PC-9 (cell line): Measurements from ENCODE around the gene KCNIP1. TPM values are rescaled to one million over a fixed set of nuclear protein-coding genes. Genes with fewer than 3 reads are reported as not detected.

Experiments used
- BruUV-seq: library from RNA; stranded (reverse); fragments of 400-500 nt; replicated peaks from 2 replicates; lab custom pipeline; 2021; lab: Mats Ljungman, UMichigan
- CTCF ChIA-PET: fragments of 300-600 bp; sonication (Branson Sonifier 250); formaldehyde crosslinking; loops from one replicate; lab custom pipeline; 2022; ENCODE audit warnings: antibody characterized with exemption; lab: Charles Lee
- POLR2A ChIA-PET: fragments of 300-600 bp; sonication (Branson Sonifier 250); formaldehyde crosslinking; loops from one replicate; lab custom pipeline; 2022; ENCODE audit warnings: antibody characterized with exemption; ENCODE audit not compliant: unreplicated experiment; lab: Charles Lee
- DNase-seq, 2 experiments: peaks; one replicate each; pipeline versions ENCODE4 v3.0.0 to v3.0.0-alpha.2; 2015 to 2022; ENCODE audit warnings: mixed read lengths in 1 of 2
- H2AFZ ChIP-seq: fragments of 200-600 bp; sonication (generic); 2 replicates; pipeline ENCODE4 v1.8.1; 2017; ENCODE audit warnings: antibody characterized with exemption
- H3F3A ChIP-seq: fragments of 200-600 bp; sonication (generic); 2 replicates; pipeline ENCODE4 v1.8.1; 2017; ENCODE audit warnings: antibody characterized with exemption, mild to moderate bottlenecking, low read depth; ENCODE audit not compliant: insufficient read depth
- H3K27ac ChIP-seq: fragments of 200-600 bp; sonication (generic); 2 replicates; pipeline ENCODE4 v1.6.1; 2016; ENCODE audit warnings: mixed run types
- H3K27me3 ChIP-seq: fragments of 200-600 bp; sonication (generic); 2 replicates; pipeline ENCODE4 v1.6.1; 2016; ENCODE audit warnings: low read depth, mixed run types; ENCODE audit not compliant: insufficient read depth
- H3K36me3 ChIP-seq: fragments of 200-600 bp; sonication (generic); 2 replicates; pipeline ENCODE4 v1.6.1; 2016; ENCODE audit warnings: low read depth, mixed run types
- H3K4me1 ChIP-seq: fragments of 200-600 bp; sonication (generic); replicated peaks from 2 replicates; pipeline ENCODE4 v1.6.1; 2016; ENCODE audit warnings: mixed run types; ENCODE audit not compliant: insufficient read depth
- H3K4me2 ChIP-seq: fragments of 200-600 bp; sonication (generic); 2 replicates; pipeline ENCODE4 v1.6.1; 2017; ENCODE audit warnings: mixed run types
- H3K4me3 ChIP-seq: fragments of 200-600 bp; sonication (generic); 2 replicates; pipeline ENCODE4 v1.6.1; 2016; ENCODE audit warnings: mixed run types
- H3K79me2 ChIP-seq: fragments of 200-600 bp; sonication (generic); 2 replicates; pipeline ENCODE4 v1.6.1; 2017; ENCODE audit warnings: low read depth, mixed run types
- H3K9me2 ChIP-seq: fragments of 200-600 bp; sonication (generic); 2 replicates; pipeline ENCODE4 v1.8.1; 2017; ENCODE audit warnings: mild to moderate bottlenecking; ENCODE audit not compliant: insufficient read depth
- H3K9me3 ChIP-seq: fragments of 200-600 bp; sonication (generic); 2 replicates; pipeline ENCODE4 v1.8.1; 2016; ENCODE audit warnings: low read depth; ENCODE audit not compliant: insufficient read depth
- H4K20me1 ChIP-seq: fragments of 200-600 bp; sonication (generic); 2 replicates; pipeline ENCODE4 v1.8.1; 2017; ENCODE audit not compliant: insufficient read depth
- EZH2 ChIP-seq: fragments of 200-600 bp; sonication (generic); IDR thresholded peaks from 2 replicates; pipeline ENCODE4 v1.8.0; 2017; ENCODE audit warnings: antibody characterized with exemption, low read depth
- intact Hi-C: fragments of 100-400 bp; cut with micrococcal nuclease; formaldehyde crosslinking; loops from one replicate; pipeline ENCODE4 v1.10.0; 2022; ENCODE audit not compliant: unreplicated experiment
- total RNA-seq: library from RNA; stranded (reverse); gene quantifications from 2 replicates; pipeline ENCODE4 v1.2.3, GENCODE V29; 2021
- TF ChIP-seq, protein P1 (sequence below): fragments of 200-600 bp; sonication (generic); conservative IDR thresholded peaks from 2 replicates; pipeline ENCODE4 v1.6.1; 2017; ENCODE audit warnings: mixed run types, antibody characterized with exemption, mild to moderate bottlenecking, moderate library complexity

Gene KCNIP1
- total RNA-seq, 1 experiment from 2014 or later, result not detected

GRCh38 chr5:170589643-170590042 is 85.8 kb downstream of the KCNIP1 start:
- H3K36me3 ChIP-seq, result no peaks in the 10 kb centered on the region
- BruUV-seq, result no TSS peak
- H3K9me3 ChIP-seq, result no peaks in the 10 kb centered on the region
- H3K27ac ChIP-seq, result no peak overlapping the region
- H2AFZ ChIP-seq, result no peak overlapping the region
- no peaks in the 10 kb centered on the region for H3K79me2 ChIP-seq
- no peaks in the 10 kb centered on the region for H3K4me1 ChIP-seq
- intact Hi-C loops, result loop anchor here (5.0 kb wide), 1 partner anchor 1852 kb away; no protein-coding TSS in a partner anchor
- DNase-seq, result no peak
- ChIA-PET POLR2A (no interaction called here), CTCF (no interaction called here)
- no peaks in the 10 kb centered on the region for H3F3A ChIP-seq
- H3K4me2 ChIP-seq, result no peak overlapping the region
- H3K9me2 ChIP-seq, result no peaks in the 10 kb centered on the region
- TF ChIP-seq, protein P1, sequence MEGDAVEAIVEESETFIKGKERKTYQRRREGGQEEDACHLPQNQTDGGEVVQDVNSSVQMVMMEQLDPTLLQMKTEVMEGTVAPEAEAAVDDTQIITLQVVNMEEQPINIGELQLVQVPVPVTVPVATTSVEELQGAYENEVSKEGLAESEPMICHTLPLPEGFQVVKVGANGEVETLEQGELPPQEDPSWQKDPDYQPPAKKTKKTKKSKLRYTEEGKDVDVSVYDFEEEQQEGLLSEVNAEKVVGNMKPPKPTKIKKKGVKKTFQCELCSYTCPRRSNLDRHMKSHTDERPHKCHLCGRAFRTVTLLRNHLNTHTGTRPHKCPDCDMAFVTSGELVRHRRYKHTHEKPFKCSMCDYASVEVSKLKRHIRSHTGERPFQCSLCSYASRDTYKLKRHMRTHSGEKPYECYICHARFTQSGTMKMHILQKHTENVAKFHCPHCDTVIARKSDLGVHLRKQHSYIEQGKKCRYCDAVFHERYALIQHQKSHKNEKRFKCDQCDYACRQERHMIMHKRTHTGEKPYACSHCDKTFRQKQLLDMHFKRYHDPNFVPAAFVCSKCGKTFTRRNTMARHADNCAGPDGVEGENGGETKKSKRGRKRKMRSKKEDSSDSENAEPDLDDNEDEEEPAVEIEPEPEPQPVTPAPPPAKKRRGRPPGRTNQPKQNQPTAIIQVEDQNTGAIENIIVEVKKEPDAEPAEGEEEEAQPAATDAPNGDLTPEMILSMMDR, result no peak
- TF ChIP-seq EZH2, result no peak
- no peaks in the 10 kb centered on the region for H3K27me3 ChIP-seq
- no peaks in the 10 kb centered on the region for H4K20me1 ChIP-seq
- no peak overlapping the region for H3K4me3 ChIP-seq

- CTCF ChIA-PET, result no interaction called here
- intact Hi-C loops, result loop anchor here (5.0 kb wide), 1 partner anchor 1853 kb away; no protein-coding TSS in a partner anchor
Observed at GRCh38 chr5:170590566-170590965, 86.7 kb downstream of the KCNIP1 start.

DNA sequence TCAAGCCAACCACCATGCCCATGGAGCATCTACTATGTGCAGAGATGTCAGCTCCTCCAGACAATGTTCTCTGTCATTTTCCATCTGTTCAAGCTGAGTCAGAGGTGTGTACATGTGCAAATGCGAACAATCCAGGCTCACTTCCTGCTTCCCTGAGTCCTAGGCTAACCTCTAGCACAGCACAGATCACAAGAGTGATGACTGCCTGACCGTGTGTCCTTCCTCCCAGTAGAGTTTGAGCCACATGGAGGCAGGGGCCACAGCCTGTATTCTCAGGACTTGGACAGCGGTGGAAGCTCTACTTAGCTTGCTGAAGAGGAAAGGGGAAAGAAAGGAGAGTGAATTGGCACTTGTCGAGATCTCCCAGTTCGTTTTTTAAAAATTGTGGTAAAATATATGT is 87.2 kb downstream of the KCNIP1 start:
- intact Hi-C loops, result loop anchor here (5.0 kb wide), 1 partner anchor 1854 kb away; no protein-coding TSS in a partner anchor

More at GRCh38 chr5:170590566-170590965, 86.7 kb downstream of the KCNIP1 start:
- H3K4me1 ChIP-seq, result no peaks in the 10 kb centered on the region
- DNase-seq, result no peak
- no peaks in the 10 kb centered on the region for H3K27me3 ChIP-seq
- no peaks in the 10 kb centered on the region for H3K36me3 ChIP-seq
- H3K4me2 ChIP-seq, result no peak overlapping the region
- BruUV-seq, result no TSS peak
- H3F3A ChIP-seq, result no peaks in the 10 kb centered on the region
- no peak overlapping the region for H3K27ac ChIP-seq
- POLR2A ChIA-PET, result no interaction called here
- no peaks in the 10 kb centered on the region for H3K9me3 ChIP-seq
- H3K9me2 ChIP-seq, result no peaks in the 10 kb centered on the region
- TF ChIP-seq, protein P1, result no peak
- no peak for TF ChIP-seq EZH2
- no peaks in the 10 kb centered on the region for H3K79me2 ChIP-seq
- no peaks in the 10 kb centered on the region for H4K20me1 ChIP-seq
- no peak overlapping the region for H2AFZ ChIP-seq
- H3K4me3 ChIP-seq, result no peak overlapping the region

More for the DNA sequence above, 87.2 kb downstream of the KCNIP1 start:
- DNase-seq, result no peak
- Histone ChIP-seq H3K9me3 (no peaks in the 10 kb centered on the region), H3K4me3 (no peak overlapping the region), H3K4me1 (no peaks in the 10 kb centered on the region), H4K20me1 (no peaks in the 10 kb centered on the region), H3K9me2 (no peaks in the 10 kb centered on the region), H3K4me2 (no peak overlapping the region), H3K27ac (no peak overlapping the region), H3K27me3 (no peaks in the 10 kb centered on the region), H2AFZ (no peak overlapping the region), H3K79me2 (no peaks in the 10 kb centered on the region), H3F3A (no peaks in the 10 kb centered on the region), H3K36me3 (no peaks in the 10 kb centered on the region)
- no TSS peak for BruUV-seq
- CTCF ChIA-PET, result no interaction called here
- TF ChIP-seq EZH2, result no peak
- TF ChIP-seq, protein P1, result no peak
- POLR2A ChIA-PET, result no interaction called here
